ENCODE measurements around the gene ZNF521.

ZNF521 gene

DNA sequence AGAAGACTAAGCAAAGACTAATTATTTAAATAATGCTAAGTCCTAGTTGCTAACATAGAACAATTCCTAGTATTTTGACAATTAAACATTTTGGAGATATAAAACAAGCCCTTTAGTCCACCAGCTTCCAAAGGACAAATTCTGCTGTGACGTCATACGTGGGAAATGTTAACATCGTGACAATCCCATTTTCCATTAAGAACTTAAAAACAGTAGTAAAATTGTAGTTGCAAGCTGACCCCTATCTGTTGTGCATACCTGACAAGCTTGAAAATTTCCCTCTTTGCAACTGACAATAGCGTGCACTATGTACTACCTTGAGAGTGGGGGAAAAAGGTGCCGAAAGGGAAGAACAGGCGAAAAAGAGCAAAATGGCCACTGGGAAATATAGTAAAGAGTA is 279.8 kb downstream of the ZNF521 start:
- TF ChIP-seq NFIC (IDR thresholded peaks at IDR 0.05) (no peak), TAF1 (IDR thresholded peaks at IDR 0.05; ENCODE audit: low read depth) (no peak), EGR1 (IDR thresholded peaks at IDR 0.05) (no peak), FOXM1 (IDR thresholded peaks at IDR 0.05; ENCODE audit: borderline replicate concordance, low read depth) (no peak), REST (IDR thresholded peaks at IDR 0.05; ENCODE audit: low read depth) (no peak), YY1 (IDR thresholded peaks at IDR 0.05; ENCODE audit: low read depth) (no peak), ZBTB7A (IDR thresholded peaks at IDR 0.05; ENCODE audit: low read depth) (no peak), MAX (IDR thresholded peaks at IDR 0.05) (no peak), EP300 (IDR thresholded peaks at IDR 0.05; ENCODE audit: borderline replicate concordance) (no peak), TEAD4 (IDR thresholded peaks at IDR 0.05) (no peak), CREB1 (IDR thresholded peaks at IDR 0.05; ENCODE audit: low read depth) (no peak), CEBPB (IDR thresholded peaks at IDR 0.05) (no peak), TCF12 (IDR thresholded peaks at IDR 0.05; ENCODE audit: low read depth) (no peak), RAD21 (IDR thresholded peaks at IDR 0.05; ENCODE audit: low read depth) (no peak)
- TF ChIP-seq, protein P1, sequence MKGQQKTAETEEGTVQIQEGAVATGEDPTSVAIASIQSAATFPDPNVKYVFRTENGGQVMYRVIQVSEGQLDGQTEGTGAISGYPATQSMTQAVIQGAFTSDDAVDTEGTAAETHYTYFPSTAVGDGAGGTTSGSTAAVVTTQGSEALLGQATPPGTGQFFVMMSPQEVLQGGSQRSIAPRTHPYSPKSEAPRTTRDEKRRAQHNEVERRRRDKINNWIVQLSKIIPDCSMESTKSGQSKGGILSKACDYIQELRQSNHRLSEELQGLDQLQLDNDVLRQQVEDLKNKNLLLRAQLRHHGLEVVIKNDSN (IDR thresholded peaks at IDR 0.05): no peak

DNA sequence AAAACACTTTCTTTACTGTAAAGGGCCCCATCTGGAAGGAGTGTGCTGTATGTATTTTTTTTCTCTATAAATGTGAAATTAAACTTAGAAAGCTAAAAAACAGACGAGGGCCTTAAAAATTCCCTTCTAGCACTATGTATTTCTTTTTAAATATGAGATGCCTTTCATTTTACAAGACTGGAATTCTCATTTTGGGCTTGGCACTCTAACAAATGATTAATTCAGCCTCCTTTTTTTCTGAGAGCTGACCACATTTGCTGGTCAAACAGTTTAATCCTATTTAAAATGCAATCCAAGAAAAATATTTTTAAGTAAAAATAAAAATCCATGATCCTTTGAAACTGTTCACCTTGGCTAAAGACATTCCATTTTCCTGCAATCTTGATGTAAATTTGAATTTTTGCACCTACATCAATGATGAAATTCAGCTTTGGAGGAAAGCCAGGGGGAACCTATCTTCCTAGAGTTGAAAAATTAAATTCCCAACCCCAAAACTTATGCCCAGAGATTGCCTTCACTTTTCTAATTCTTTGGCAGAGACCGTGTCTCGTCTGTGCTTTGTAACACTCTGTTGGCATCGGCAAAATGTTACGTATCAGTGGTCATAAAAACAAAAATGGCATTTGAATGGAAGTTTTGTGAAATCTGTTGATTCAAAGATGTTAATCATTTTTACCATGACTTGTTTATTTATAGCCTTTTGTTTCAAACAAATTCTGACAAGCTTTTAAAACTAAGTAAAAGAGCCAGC is 284.5 kb downstream of the ZNF521 start:
- TF ChIP-seq EGR1 (IDR thresholded peaks at IDR 0.05) (no peak), NFIC (IDR thresholded peaks at IDR 0.05) (no peak), RAD21 (IDR thresholded peaks at IDR 0.05; ENCODE audit: low read depth) (no peak), CREB1 (IDR thresholded peaks at IDR 0.05; ENCODE audit: low read depth) (no peak), CEBPB (IDR thresholded peaks at IDR 0.05) (no peak), REST (IDR thresholded peaks at IDR 0.05; ENCODE audit: low read depth) (no peak), FOXM1 (IDR thresholded peaks at IDR 0.05; ENCODE audit: borderline replicate concordance, low read depth) (no peak), YY1 (IDR thresholded peaks at IDR 0.05; ENCODE audit: low read depth) (no peak), MAX (IDR thresholded peaks at IDR 0.05) (no peak)

DNA sequence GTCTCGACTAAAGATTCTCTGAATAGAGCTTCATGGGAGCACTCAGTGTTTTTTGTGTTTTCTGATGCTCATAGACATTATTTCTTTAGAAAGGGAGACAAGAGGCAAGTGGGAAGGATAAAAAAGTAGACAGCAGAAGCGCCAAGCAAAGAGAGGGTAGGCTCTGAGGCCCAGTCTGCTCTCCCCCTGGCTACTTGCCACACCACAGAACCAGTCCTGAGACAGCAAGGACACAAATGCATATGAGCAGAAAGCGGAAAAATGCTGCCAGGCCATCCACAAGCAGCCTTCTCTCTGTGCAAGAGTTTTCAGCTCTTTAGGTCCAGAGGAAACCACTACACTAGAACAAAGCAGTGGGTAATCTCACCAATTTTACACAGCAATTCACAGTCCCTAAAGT is 285.4 kb downstream of the ZNF521 start:
- TF ChIP-seq, protein P1 (IDR thresholded peaks at IDR 0.05): no peak

DNA sequence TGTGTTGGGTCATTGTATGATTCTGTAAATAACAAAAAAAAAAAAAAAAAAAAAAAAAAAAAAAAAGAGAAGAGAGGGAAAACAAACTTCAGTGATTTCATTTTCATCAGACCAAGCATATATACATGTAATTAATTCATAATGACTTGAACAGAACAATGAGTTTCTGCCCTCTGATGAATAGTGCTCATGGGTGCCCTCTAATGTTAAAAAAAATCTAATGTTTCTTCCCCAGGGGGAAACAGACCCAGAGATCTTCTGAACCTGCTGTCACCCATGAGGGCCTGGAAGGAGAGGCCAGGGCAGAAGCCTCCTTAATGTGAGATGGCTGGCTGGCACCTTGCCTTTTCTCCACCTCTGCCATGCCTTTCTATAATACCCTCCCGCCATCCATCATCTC is 289.2 kb downstream of the ZNF521 start:
- TF ChIP-seq CEBPB (IDR thresholded peaks at IDR 0.05): no peak
- TF ChIP-seq TCF12 (IDR thresholded peaks at IDR 0.05; ENCODE audit: low read depth): no peak
- no peak for TF ChIP-seq YY1 (IDR thresholded peaks at IDR 0.05; ENCODE audit: low read depth)
- TF ChIP-seq RAD21 (IDR thresholded peaks at IDR 0.05; ENCODE audit: low read depth): no peak
- TF ChIP-seq EGR1 (IDR thresholded peaks at IDR 0.05): no peak
- TF ChIP-seq EP300 (IDR thresholded peaks at IDR 0.05; ENCODE audit: borderline replicate concordance): no peak
- no peak for TF ChIP-seq NFIC (IDR thresholded peaks at IDR 0.05)
- TF ChIP-seq, protein P1 (IDR thresholded peaks at IDR 0.05): no peak
- TF ChIP-seq TAF1 (IDR thresholded peaks at IDR 0.05; ENCODE audit: low read depth): no peak
- TF ChIP-seq MAX (IDR thresholded peaks at IDR 0.05): no peak
- no peak for TF ChIP-seq ZBTB7A (IDR thresholded peaks at IDR 0.05; ENCODE audit: low read depth)
- no peak for TF ChIP-seq FOXM1 (IDR thresholded peaks at IDR 0.05; ENCODE audit: borderline replicate concordance, low read depth)
- TF ChIP-seq TEAD4 (IDR thresholded peaks at IDR 0.05): no peak
- TF ChIP-seq REST (IDR thresholded peaks at IDR 0.05; ENCODE audit: low read depth): no peak
- TF ChIP-seq CREB1 (IDR thresholded peaks at IDR 0.05; ENCODE audit: low read depth): no peak
